B cell (primary cell): Measurements from ENCODE around the gene DGCR6. TPM values are rescaled to one million over a fixed set of nuclear protein-coding genes. Genes with fewer than 3 reads are reported as not detected.
"Not testable (repeated sequence)": the region's sequence is repeated elsewhere in the genome, so short reads cannot be mapped to it uniquely, and the experiment has no call there.

Experiments
- ATAC-seq: fragments of 200-7000 bp; cut with Tn5 transposase; one replicate; pipeline ENCODE4 v1.10.0; 2021; ENCODE audit warnings: low read depth, mild to moderate bottlenecking, moderate number of reproducible peaks, moderate library complexity
- CTCF ChIA-PET: fragments of 350-600 bp; sonication (Branson Sonifier 250); formaldehyde crosslinking; loops from one replicate; lab custom pipeline; 2021; ENCODE audit warnings: antibody characterized with exemption, inconsistent platforms; lab: Charles Lee
- POLR2A ChIA-PET: fragments of 350-600 bp; sonication (Branson Sonifier 250); formaldehyde crosslinking; loops from one replicate; lab custom pipeline; 2021; ENCODE audit warnings: antibody characterized with exemption; lab: Charles Lee
- DNase-seq: peaks from one replicate; pipeline ENCODE4 v3.0.0; 2013
- H2AFZ ChIP-seq: 2 replicates; pipeline ENCODE4 v1.6.1; 2012; ENCODE audit warnings: mild to moderate bottlenecking, low read depth, low read length; ENCODE audit not compliant: insufficient read depth, poor library complexity, severe bottlenecking
- H3K27ac ChIP-seq, 2 donors: 1 replicate in 1 of 2; 2 replicates in 1 of 2; pipeline ENCODE4 v1.5.1; 2012 to 2013; ENCODE audit warnings: low read length in 2 of 2, mild to moderate bottlenecking in 2 of 2, moderate library complexity in 1 of 2
- H3K27me3 ChIP-seq, 4 experiments: fragments of 200-600 bp in 1 of 4; sonication (generic) in 1 of 4; replicated peaks in 1 of 4; 1 replicate in 2 of 4; 2 replicates in 2 of 4; pipeline versions ENCODE4 v1.6.1 to v1.7.0; 2013 to 2016; ENCODE audit warnings: low read length in 3 of 4, mild to moderate bottlenecking in 2 of 4, mixed read lengths in 1 of 4, moderate library complexity in 1 of 4; ENCODE audit not compliant: insufficient read depth in 4 of 4, control insufficient read depth in 3 of 4; ENCODE audit errors: control extremely low read depth in 1 of 4
- H3K36me3 ChIP-seq, 2 experiments: replicated peaks in 1 of 2; 1 replicate in 1 of 2; 2 replicates in 1 of 2; pipeline versions ENCODE4 v1.6.1 to v1.7.1; 2013; ENCODE audit warnings: low read length in 1 of 2; ENCODE audit not compliant: insufficient read depth in 2 of 2, control insufficient read depth in 1 of 2; ENCODE audit errors: control extremely low read depth in 1 of 2, extremely low read depth in 1 of 2
- H3K4me1 ChIP-seq, 2 donors: fragments of 200-600 bp in 1 of 2; sonication (generic) in 1 of 2; 1 replicate in 1 of 2; 2 replicates in 1 of 2; pipeline versions ENCODE4 v1.5.1 to v1.6.1; 2013 to 2017; ENCODE audit warnings: low read length in 2 of 2; ENCODE audit not compliant: control insufficient read depth in 2 of 2, insufficient read depth in 2 of 2
- H3K4me2 ChIP-seq: replicated peaks from 2 replicates; pipeline ENCODE3; 2012; ENCODE audit warnings: mild to moderate bottlenecking, low read depth, low read length; ENCODE audit not compliant: poor library complexity, severe bottlenecking
- H3K4me3 ChIP-seq, 5 experiments: fragments of 200-600 bp in 1 of 5; sonication (generic) in 1 of 5; 1 replicate in 3 of 5; 2 replicates in 2 of 5; pipeline versions ENCODE4 v1.5.1 to v1.7.0; 2011 to 2016; ENCODE audit warnings: low read length in 4 of 5, mild to moderate bottlenecking in 4 of 5, low read depth in 2 of 5, control low read depth in 1 of 5, moderate library complexity in 1 of 5; ENCODE audit not compliant: insufficient read depth in 1 of 5; ENCODE audit errors: control extremely low read depth in 1 of 5, extremely low read depth in 1 of 5
- H3K79me2 ChIP-seq: fragments of 200-600 bp; sonication (generic); one replicate; pipeline ENCODE4 v1.6.0; 2016; ENCODE audit warnings: low read length; ENCODE audit not compliant: control insufficient read depth, insufficient read depth
- H3K9ac ChIP-seq: fragments of 200-600 bp; sonication (generic); 2 replicates; pipeline ENCODE4 v1.6.1; 2017; ENCODE audit warnings: mild to moderate bottlenecking, low read length, moderate library complexity
- H3K9me3 ChIP-seq, 3 donors: one replicate each; pipeline versions ENCODE4 v1.6.1 to v1.7.1; 2013; ENCODE audit warnings: low read length in 2 of 3; ENCODE audit not compliant: control insufficient read depth in 2 of 3, insufficient read depth in 1 of 3; ENCODE audit errors: control extremely low read depth in 1 of 3
- H4K20me1 ChIP-seq: 2 replicates; pipeline ENCODE4 v1.6.0; 2012; ENCODE audit warnings: mild to moderate bottlenecking, low read length; ENCODE audit not compliant: insufficient read depth, control insufficient read depth, poor library complexity, severe bottlenecking
- H3K27ac Mint-ChIP-seq: one replicate; pipeline ENCODE4 v1.8.0; 2021; ENCODE audit warnings: mixed read lengths
- H3K27me3 Mint-ChIP-seq: one replicate; pipeline ENCODE4 v1.8.0; 2021; ENCODE audit warnings: mixed read lengths
- H3K4me1 Mint-ChIP-seq: one replicate; pipeline ENCODE4 v1.8.0; 2021; ENCODE audit warnings: mixed read lengths
- H3K4me3 Mint-ChIP-seq: one replicate; pipeline ENCODE4 v1.8.0; 2021; ENCODE audit warnings: mixed read lengths
- H3K9me3 Mint-ChIP-seq: one replicate; pipeline ENCODE4 v1.8.0; 2022; ENCODE audit warnings: mixed read lengths; ENCODE audit not compliant: insufficient read depth
- WGBS: methylation state at CpG from one replicate; pipeline ENCODE4 v1.1.5; 2013; ENCODE audit warnings: missing lambda C conversion rate; ENCODE audit not compliant: insufficient coverage; 5-methylcytosine and 5-hydroxymethylcytosine counted together
- intact Hi-C: fragments of 100-400 bp; cut with micrococcal nuclease; formaldehyde crosslinking; loops from one replicate; pipeline ENCODE4 v1.10.0; 2022
- polyA plus RNA-seq: library from polyadenylated mRNA; depleted of rRNA; stranded (reverse); fragments of >200 nt; gene quantifications from 2 replicates; pipeline ENCODE4 v1.2.3, GENCODE V29; 2012
- total RNA-seq, 2 donors: library from RNA; stranded (reverse); fragments of 120-200 nt in 1 of 2; gene quantifications; 1 replicate in 1 of 2; 2 replicates in 1 of 2; pipeline versions ENCODE4 v1.2.3 to v1.2.4, GENCODE V29; 2013 to 2022

Gene DGCR6
- total and polyA plus RNA-seq, 2 donors (not counting 1 experiment from before 2014, with no cell fraction given): 1.8 to 2.5 TPM

DNA sequence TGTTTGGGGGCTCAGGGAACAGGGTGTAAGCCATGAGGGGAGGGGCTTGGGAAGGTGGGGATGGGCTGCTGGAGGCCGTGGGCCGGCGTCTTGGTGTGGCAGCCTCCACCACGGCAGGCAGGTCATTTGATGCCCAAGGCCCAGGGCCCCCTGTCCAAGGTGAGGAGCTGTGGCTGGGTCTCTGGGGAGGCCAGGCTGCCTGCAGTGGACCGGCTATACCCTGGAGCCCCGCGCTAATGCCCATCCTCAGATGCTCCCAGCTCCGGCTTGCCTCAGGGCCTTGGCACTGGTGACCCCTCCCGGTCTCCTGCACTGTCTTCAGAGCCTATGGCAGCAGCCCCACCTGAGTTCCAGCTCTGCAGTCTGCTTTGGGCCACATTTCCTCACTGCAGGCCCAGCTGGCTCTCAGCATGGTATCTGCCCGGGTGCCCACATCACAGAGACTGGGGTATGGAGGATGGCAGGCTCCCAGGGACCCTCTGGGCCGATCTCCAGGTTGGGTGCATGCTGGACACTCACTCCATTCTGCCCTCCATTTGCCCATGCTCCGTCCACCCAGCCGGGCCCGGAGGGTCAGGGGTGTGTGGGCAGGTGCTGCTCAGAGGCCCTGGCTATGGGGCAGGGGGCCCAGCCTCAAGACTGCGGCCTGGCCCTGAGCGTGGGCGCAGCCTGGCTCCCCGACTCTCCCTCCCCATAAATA, 51.7 kb downstream of the DGCR6 start:
- DNase-seq, H3K4me1 Mint-ChIP-seq, H3K27ac ChIP-seq, ATAC-seq, H3K36me3 ChIP-seq, CTCF ChIA-PET, H3K9me3 Mint-ChIP-seq, H3K9me3 ChIP-seq, H3K4me3 Mint-ChIP-seq, H3K27ac Mint-ChIP-seq, H3K4me1 ChIP-seq, H3K9ac ChIP-seq, POLR2A ChIA-PET, H2AFZ ChIP-seq, intact Hi-C loops, H4K20me1 ChIP-seq, H3K4me2 ChIP-seq, H3K4me3 ChIP-seq, H3K79me2 ChIP-seq, H3K27me3 Mint-ChIP-seq, H3K27me3 ChIP-seq: not testable (repeated sequence)
- 85% methylated on average over 9 of the region's 18 CpGs for WGBS

DNA sequence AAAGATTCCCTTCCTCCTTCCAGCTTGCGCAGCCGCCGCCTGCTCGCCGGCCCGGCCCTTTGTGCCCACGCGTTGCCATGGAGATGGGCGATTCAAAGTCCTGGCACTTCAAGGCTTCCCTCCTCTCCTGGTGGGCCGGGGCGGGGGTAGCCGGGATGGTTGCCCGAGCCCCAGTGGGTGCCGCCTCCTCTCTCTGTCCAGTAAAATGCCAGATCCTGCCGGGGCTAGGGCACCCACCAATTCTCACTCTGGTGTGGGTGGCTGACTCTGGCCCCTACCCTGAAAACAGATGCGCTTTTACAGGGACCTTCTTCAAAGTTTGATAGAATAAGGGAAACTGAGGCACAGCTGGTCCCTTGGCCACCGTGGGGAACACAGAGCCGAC, 52.2 kb downstream of the DGCR6 start:
- H3K27me3 Mint-ChIP-seq, H3K36me3 ChIP-seq, H3K4me3 Mint-ChIP-seq, H3K4me1 Mint-ChIP-seq, DNase-seq, H4K20me1 ChIP-seq, H3K79me2 ChIP-seq, POLR2A ChIA-PET, H3K9me3 ChIP-seq, H3K27me3 ChIP-seq, H3K27ac Mint-ChIP-seq, H3K27ac ChIP-seq, H3K4me1 ChIP-seq, H3K9me3 Mint-ChIP-seq, intact Hi-C loops, H3K4me2 ChIP-seq, ATAC-seq, H3K4me3 ChIP-seq, H2AFZ ChIP-seq, CTCF ChIA-PET, H3K9ac ChIP-seq: not testable (repeated sequence)
- 79% methylated on average over 15 of the region's 18 CpGs for WGBS

DNA sequence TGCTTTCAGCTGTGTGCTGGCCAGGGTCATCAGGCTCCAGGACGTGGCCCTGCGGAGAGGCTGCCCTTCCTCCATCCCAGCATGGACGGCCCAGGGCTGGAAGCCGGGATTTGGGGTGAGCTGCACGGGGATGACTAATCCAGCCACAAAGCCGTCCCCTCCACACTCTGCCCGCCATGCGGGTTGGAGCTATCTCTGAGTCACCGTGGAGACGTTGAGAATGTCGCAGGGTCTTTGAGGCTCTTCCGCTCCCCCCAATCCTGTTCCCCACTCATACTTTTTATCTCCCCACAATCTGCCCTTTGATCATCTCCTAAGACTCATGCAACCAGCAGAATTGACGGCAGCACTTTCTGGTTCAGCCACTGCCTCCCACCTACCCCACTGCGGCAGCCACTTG, 52.6 kb downstream of the DGCR6 start:
- H3K27me3 Mint-ChIP-seq, intact Hi-C loops, CTCF ChIA-PET, DNase-seq, H3K79me2 ChIP-seq, H3K4me2 ChIP-seq, H3K9me3 Mint-ChIP-seq, H3K9ac ChIP-seq, H3K4me1 Mint-ChIP-seq, H3K27ac Mint-ChIP-seq, H3K4me1 ChIP-seq, POLR2A ChIA-PET, H3K4me3 ChIP-seq, ATAC-seq, H3K27ac ChIP-seq, H4K20me1 ChIP-seq, H3K27me3 ChIP-seq, H3K4me3 Mint-ChIP-seq, H2AFZ ChIP-seq, H3K9me3 ChIP-seq, H3K36me3 ChIP-seq: not testable (repeated sequence)
- 87% methylated on average over 14 of the region's 14 CpGs for WGBS

DNA sequence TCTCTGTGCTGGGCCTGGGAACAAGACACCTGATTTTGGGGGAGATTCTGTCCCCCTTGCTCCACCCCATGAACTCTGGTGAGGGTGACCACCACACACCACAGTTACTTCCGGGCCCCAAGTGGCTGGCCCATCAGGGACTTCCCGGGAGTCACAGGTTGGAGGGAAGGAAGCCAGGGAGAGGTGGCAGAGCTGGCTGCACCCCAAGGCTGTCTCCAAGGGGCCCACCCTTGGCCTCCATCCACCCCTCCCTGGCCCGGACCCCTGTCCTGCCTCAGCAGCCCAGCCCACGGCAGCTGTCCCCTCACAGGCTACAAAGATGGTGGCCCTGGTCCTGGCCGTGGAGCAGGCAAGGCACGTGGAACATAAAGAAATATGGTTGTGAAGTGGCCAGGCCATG, 53.1 kb downstream of the DGCR6 start:
- H3K27ac Mint-ChIP-seq, H3K9ac ChIP-seq, intact Hi-C loops, H3K4me2 ChIP-seq, H3K9me3 ChIP-seq, POLR2A ChIA-PET, H4K20me1 ChIP-seq, ATAC-seq, H3K9me3 Mint-ChIP-seq, H3K4me1 Mint-ChIP-seq, DNase-seq, H2AFZ ChIP-seq, H3K36me3 ChIP-seq, H3K27ac ChIP-seq, H3K4me3 Mint-ChIP-seq, H3K27me3 ChIP-seq, CTCF ChIA-PET, H3K79me2 ChIP-seq, H3K4me1 ChIP-seq, H3K4me3 ChIP-seq, H3K27me3 Mint-ChIP-seq: not testable (repeated sequence)
- WGBS: no CpG with 5 or more reads among the region's 6 CpGs
